ENCODE measurements around the gene DZIP1. TPM values are rescaled to one million over a fixed set of nuclear protein-coding genes. Genes with fewer than 3 reads are reported as not detected.

The DZIP1 gene
- polyA plus RNA-seq, 1 donor (not counting 4 experiments of a cell fraction or from before 2014, with no cell fraction given) = 1.4 TPM

GRCh38 chr13:95630593-95630992, 13.9 kb downstream of the DZIP1 start:
- H4K20me1 ChIP-seq (ENCODE audit: control insufficient read depth, extremely low read depth, insufficient read depth, low read length) = no peaks in the 10 kb centered on the region
- H3K36me3 ChIP-seq (ENCODE audit: control insufficient read depth in 2 of 2, extremely low read depth in 1 of 2, insufficient read depth in 2 of 2, low read length in 2 of 2) = no peaks in the 10 kb centered on the region
- H3K79me2 ChIP-seq (ENCODE audit: control insufficient read depth, insufficient read depth, low read length) = no peaks in the 10 kb centered on the region
- H3K4me1 ChIP-seq (ENCODE audit: control insufficient read depth, extremely low read depth, insufficient read depth, low read length) = no peaks in the 10 kb centered on the region
- dilution Hi-C loops (cut with MboI; ENCODE audit: extremely low pct_ligation_motif_present, low sequenced_read_pairs) = no loop called here
- H3K4me2 ChIP-seq (ENCODE audit: control insufficient read depth, extremely low read depth, insufficient read depth, low read depth, low read length) = no peak overlapping the region
- TF ChIP-seq EZH2 (IDR thresholded peaks at IDR 0.05; ENCODE audit: low read length) (no peak), CTCF (optimal IDR thresholded peaks at IDR 0.05 in 1 of 3, IDR thresholded peaks at IDR 0.05 in 1 of 3, conservative IDR thresholded peaks at IDR 0.05 in 1 of 3; ENCODE audit: extremely low read depth in 1 of 3, insufficient read depth in 2 of 3, low read length in 3 of 3) (no peak)
- no peaks in the 10 kb centered on the region for H3K27me3 ChIP-seq (ENCODE audit: control insufficient read depth, extremely low read depth, insufficient read depth, low read length)
- DNase-seq (ENCODE audit: low read depth, low spot score) = no peak
- no peak overlapping the region for H2AFZ ChIP-seq (ENCODE audit: control insufficient read depth, low read length)
- no peak overlapping the region for H3K4me3 ChIP-seq (ENCODE audit: control insufficient read depth in 2 of 3, extremely low read depth in 1 of 3, insufficient read depth in 2 of 3, low read depth in 1 of 3, low read length in 3 of 3)
- H3K27ac ChIP-seq (ENCODE audit: control insufficient read depth, insufficient read depth, low read length) = no peak overlapping the region
- FAIRE-seq = no peak
- H3K9me3 ChIP-seq (ENCODE audit: control insufficient read depth, low read depth, low read length) = no peaks in the 10 kb centered on the region
- no peak overlapping the region for H3K9ac ChIP-seq (ENCODE audit: control insufficient read depth, extremely low read depth, insufficient read depth, low read length)
- no peaks in the 10 kb centered on the region for H3K9me1 ChIP-seq (ENCODE audit: control insufficient read depth, extremely low read depth, insufficient read depth, low read length)

GRCh38 chr13:95629071-95629470, 15.4 kb downstream of the DZIP1 start:
- H3K36me3 ChIP-seq (ENCODE audit: control insufficient read depth in 2 of 2, extremely low read depth in 1 of 2, insufficient read depth in 2 of 2, low read length in 2 of 2) = no peaks in the 10 kb centered on the region
- H3K27me3 ChIP-seq (ENCODE audit: control insufficient read depth, extremely low read depth, insufficient read depth, low read length) = no peaks in the 10 kb centered on the region
- H3K4me1 ChIP-seq (ENCODE audit: control insufficient read depth, extremely low read depth, insufficient read depth, low read length) = no peaks in the 10 kb centered on the region
- no peaks in the 10 kb centered on the region for H3K79me2 ChIP-seq (ENCODE audit: control insufficient read depth, insufficient read depth, low read length)
- no peak overlapping the region for H3K4me3 ChIP-seq (ENCODE audit: control insufficient read depth in 2 of 3, extremely low read depth in 1 of 3, insufficient read depth in 2 of 3, low read depth in 1 of 3, low read length in 3 of 3)
- no peak overlapping the region for H3K27ac ChIP-seq (ENCODE audit: control insufficient read depth, insufficient read depth, low read length)
- H4K20me1 ChIP-seq (ENCODE audit: control insufficient read depth, extremely low read depth, insufficient read depth, low read length) = no peaks in the 10 kb centered on the region
- FAIRE-seq (no peak), DNase-seq (ENCODE audit: low read depth, low spot score) (no peak)
- dilution Hi-C loops (cut with MboI; ENCODE audit: extremely low pct_ligation_motif_present, low sequenced_read_pairs) = no loop called here
- no peaks in the 10 kb centered on the region for H3K9me1 ChIP-seq (ENCODE audit: control insufficient read depth, extremely low read depth, insufficient read depth, low read length)
- no peak overlapping the region for H3K4me2 ChIP-seq (ENCODE audit: control insufficient read depth, extremely low read depth, insufficient read depth, low read depth, low read length)
- H3K9ac ChIP-seq (ENCODE audit: control insufficient read depth, extremely low read depth, insufficient read depth, low read length) = no peak overlapping the region
- no peak overlapping the region for H2AFZ ChIP-seq (ENCODE audit: control insufficient read depth, low read length)
- no peaks in the 10 kb centered on the region for H3K9me3 ChIP-seq (ENCODE audit: control insufficient read depth, low read depth, low read length)
- TF ChIP-seq CTCF (optimal IDR thresholded peaks at IDR 0.05 in 1 of 3, IDR thresholded peaks at IDR 0.05 in 1 of 3, conservative IDR thresholded peaks at IDR 0.05 in 1 of 3; ENCODE audit: extremely low read depth in 1 of 3, insufficient read depth in 2 of 3, low read length in 3 of 3) = no peak
- no peak for TF ChIP-seq EZH2 (IDR thresholded peaks at IDR 0.05; ENCODE audit: low read length)
